Measurements from ENCODE around the gene ERICH6.

Gene ERICH6

GRCh38 chr3:150613709-150614480 lies 89.8 kb downstream of the ERICH6 start:
- no peak for DNase-seq (ENCODE audit: low read depth in 3 of 3, low spot score in 1 of 3)

GRCh38 chr3:150613034-150613433 lies 90.7 kb downstream of the ERICH6 start:
- no peak for DNase-seq (ENCODE audit: low read depth in 3 of 3, low spot score in 1 of 3)

GRCh38 chr3:150612494-150612893 lies 91.2 kb downstream of the ERICH6 start:
- DNase-seq (ENCODE audit: low read depth in 3 of 3, low spot score in 1 of 3): no peak

GRCh38 chr3:150611666-150612065 lies 92.1 kb downstream of the ERICH6 start:
- no peak for DNase-seq (ENCODE audit: low read depth in 3 of 3, low spot score in 1 of 3)

- DNase-seq (ENCODE audit: low read depth in 3 of 3, low spot score in 1 of 3): no peak
Observed at GRCh38 chr3:150610785-150611184, 92.9 kb downstream of the ERICH6 start.

- DNase-seq (ENCODE audit: low read depth in 3 of 3, low spot score in 1 of 3): no peak
Observed at GRCh38 chr3:150609988-150610387, 93.7 kb downstream of the ERICH6 start.

Measured in stimulated activated CD4-positive, alpha-beta T cell treated with anti-CD3 and anti-CD28 coated beads, TNF-alpha, amount 100 ng/mL, for 1 hour (primary cell).